Gastroesophageal sphincter (tissue), 3 donors: ENCODE data around the gene BACH2.

Source experiments
- CTCF ChIP-seq, 4 experiments: fragments of 200-600 bp in 2 of 4; fragments of 450-650 bp in 2 of 4; sonication (generic) in 1 of 4; IDR thresholded peaks; one replicate each; pipeline ENCODE4 v1.5.1; 2017 to 2019; ENCODE audit warnings: antibody characterized with exemption in 4 of 4, mild to moderate bottlenecking in 2 of 4, moderate library complexity in 2 of 4
- POLR2AphosphoS5 ChIP-seq: sonication (generic); formaldehyde crosslinking; IDR thresholded peaks from one replicate; pipeline ENCODE4 v1.6.1; 2017; ENCODE audit warnings: antibody characterized with exemption

GRCh38 chr6:90078513-90079289 lies 217.9 kb downstream of the BACH2 start:
- TF ChIP-seq CTCF (IDR thresholded peaks at IDR 0.05): no peak
- TF ChIP-seq POLR2AphosphoS5: no peak
